K562 (cell line): ENCODE measurements around the gene RBFA. TPM values are rescaled to one million over a fixed set of nuclear protein-coding genes. Genes with fewer than 3 reads are reported as not detected.
"Not testable (repeated sequence)": the region's sequence is repeated elsewhere in the genome, so short reads cannot be mapped to it uniquely, and the experiment has no call there.

Experiments
- ATAC-seq: fragments of 200-7000 bp; cut with Tn5 transposase; 3 replicates; pipeline ENCODE4 v1.9.1; 2020; ENCODE audit warnings: moderate library complexity
- BruUV-seq: library from RNA; stranded (reverse); fragments of 400-500 nt; replicated peaks from 2 replicates; lab custom pipeline; 2021; lab: Mats Ljungman, UMichigan
- CTCF ChIA-PET: fragments of 300-600 bp; formaldehyde crosslinking; extraction: SDS; loops from one replicate; lab custom pipeline; 2021; ENCODE audit warnings: low intra/inter-chr PET ratio; lab: Yijun Ruan, JAX
- POLR2A ChIA-PET: fragments of 300-600, 350-650 bp; sonication (Branson Sonifier 250); formaldehyde crosslinking; extraction: SDS; loops from one replicate; lab custom pipeline; 2021; ENCODE audit warnings: antibody characterized with exemption, inconsistent platforms; lab: Yijun Ruan, JAX
- DNase-seq, 4 experiments: peaks; one replicate each; pipeline versions ENCODE4 v3.0.0 to v3.0.0-alpha.2; 2011 to 2018; ENCODE audit warnings: low spot score in 3 of 4, mixed read lengths in 3 of 4; ENCODE audit errors: extremely low read depth in 1 of 4
- FAIRE-seq: peaks from 2 replicates; lab custom pipeline; 2011; peaks lifted over from hg19 to GRCh38; lab: Jason Lieb, UNC
- H2AFZ ChIP-seq: 2 replicates; pipeline ENCODE4 v1.6.0; 2011; ENCODE audit warnings: low read depth, low read length, control low read depth, inconsistent platforms
- H3K27ac ChIP-seq: fragments of 200-600 bp; 3 replicates; pipeline ENCODE4 v1.8.0; 2011; ENCODE audit warnings: low read depth, mild to moderate bottlenecking, control low read depth, inconsistent platforms, low read length, moderate library complexity, mixed read lengths; ENCODE audit errors: extremely low read depth
- H3K27me3 ChIP-seq, 2 experiments: fragments of 300-600 bp in 1 of 2; 2 replicates in 1 of 2; 3 replicates in 1 of 2; pipeline versions ENCODE4 v1.6.0 to v1.8.0; 2011; ENCODE audit warnings: inconsistent platforms in 2 of 2, low read length in 2 of 2, mild to moderate bottlenecking in 1 of 2, mixed read lengths in 1 of 2, moderate library complexity in 1 of 2; ENCODE audit not compliant: control insufficient read depth in 2 of 2, insufficient read depth in 2 of 2
- H3K36me3 ChIP-seq: fragments of 300-600 bp; 3 replicates; pipeline ENCODE4 v1.8.0; 2011; ENCODE audit warnings: mild to moderate bottlenecking, low read length, inconsistent platforms; ENCODE audit not compliant: control insufficient read depth, insufficient read depth
- H3K4me1 ChIP-seq, 2 experiments: fragments of 200-600 bp in 1 of 2; replicated peaks in 1 of 2; 2 replicates in 1 of 2; 3 replicates in 1 of 2; pipeline versions ENCODE4 v1.5.1 to v1.8.0; 2011; ENCODE audit warnings: inconsistent platforms in 2 of 2, low read length in 2 of 2, mild to moderate bottlenecking in 1 of 2, mixed read lengths in 1 of 2, moderate library complexity in 1 of 2; ENCODE audit not compliant: control insufficient read depth in 2 of 2, insufficient read depth in 2 of 2
- H3K4me2 ChIP-seq: 2 replicates; pipeline ENCODE4 v1.6.1; 2011; ENCODE audit warnings: low read length, control low read depth, inconsistent platforms, mixed read lengths; ENCODE audit not compliant: insufficient read depth
- H3K4me3 ChIP-seq: fragments of 200-600 bp; sonication (generic), shearing (Covaris generic); 2 replicates; pipeline ENCODE4 v1.5.1; 2016; ENCODE audit warnings: control low read depth, inconsistent platforms
- H3K79me2 ChIP-seq: fragments of 200-600 bp; 3 replicates; pipeline ENCODE4 v1.8.0; 2011; ENCODE audit warnings: low read length, inconsistent platforms; ENCODE audit not compliant: control insufficient read depth, insufficient read depth
- H3K9ac ChIP-seq, 2 experiments: 2 replicates each; pipeline versions ENCODE4 v1.6.0 to v1.6.1; 2011; ENCODE audit warnings: low read depth in 2 of 2, low read length in 2 of 2, control low read depth in 1 of 2, inconsistent platforms in 1 of 2, mild to moderate bottlenecking in 1 of 2, mixed read lengths in 1 of 2; ENCODE audit not compliant: insufficient read depth in 1 of 2
- H3K9me1 ChIP-seq: one replicate; pipeline ENCODE4 v1.6.0; 2011; ENCODE audit warnings: inconsistent platforms, mild to moderate bottlenecking, low read length, moderate library complexity; ENCODE audit not compliant: control insufficient read depth, insufficient read depth
- H3K9me3 ChIP-seq: replicated peaks from 2 replicates; pipeline ENCODE4 v1.5.1; 2011; ENCODE audit warnings: low read depth, low read length, inconsistent platforms; ENCODE audit not compliant: control insufficient read depth, insufficient read depth
- H4K20me1 ChIP-seq: replicated peaks from 2 replicates; pipeline ENCODE4 v1.6.1; 2011; ENCODE audit warnings: low read length, inconsistent platforms, mixed read lengths; ENCODE audit not compliant: control insufficient read depth, insufficient read depth
- ARID1B ChIP-seq: fragments of 450-650 bp; IDR thresholded peaks from 2 replicates; pipeline ENCODE4 v1.6.1; 2016; ENCODE audit warnings: antibody characterized with exemption, mild to moderate bottlenecking, inconsistent platforms
- CBFA2T3 ChIP-seq: fragments of 450-650 bp; IDR thresholded peaks from 2 replicates; pipeline ENCODE4 v1.6.1; 2017
- EP300 ChIP-seq: IDR thresholded peaks from 2 replicates; pipeline ENCODE4 v1.6.1; 2012; ENCODE audit warnings: low read length, improper control_type of control experiment
- MTA2 ChIP-seq: fragments of 450-650 bp; IDR thresholded peaks from 2 replicates; pipeline ENCODE4 v1.6.1; 2016; ENCODE audit warnings: low read depth
- NCOR1 ChIP-seq: fragments of 450-650 bp; IDR thresholded peaks from 2 replicates; pipeline ENCODE4 v1.6.1; 2016; ENCODE audit warnings: mild to moderate bottlenecking, moderate library complexity
- SMARCA4 ChIP-seq: fragments of 450-650 bp; IDR thresholded peaks from 2 replicates; pipeline ENCODE4 v1.6.1; 2016
- TAL1 ChIP-seq: fragments of 450-650 bp; IDR thresholded peaks from 2 replicates; pipeline ENCODE4 v1.6.1; 2016; ENCODE audit warnings: mild to moderate bottlenecking
- TCF3 ChIP-seq: sonication (generic); formaldehyde crosslinking; IDR thresholded peaks from 2 replicates; pipeline ENCODE4 v1.4.0; 2020; ENCODE audit warnings: mild to moderate bottlenecking, missing genetic modification reagents
- TEAD4 ChIP-seq, 2 experiments: sonication (generic) in 1 of 2; formaldehyde crosslinking in 1 of 2; IDR thresholded peaks; 2 replicates each; pipeline versions ENCODE4 v1.6.1 to v1.8.0; 2012 to 2022; ENCODE audit warnings: borderline replicate concordance in 1 of 2, inconsistent platforms in 1 of 2, low read length in 1 of 2, mild to moderate bottlenecking in 1 of 2, missing genetic modification reagents in 1 of 2
- WGBS: fragments of 100-300 bp; shearing (Covaris generic); methylation state at CpG from one replicate; pipeline ENCODE4 v1.1.6; 2016; ENCODE audit warnings: low coverage, mixed read lengths; ENCODE audit not compliant: insufficient coverage; ENCODE audit errors: missing lambda C conversion rate; 5-methylcytosine and 5-hydroxymethylcytosine counted together
- in situ Hi-C: fragments of 300-500 bp; cut with MboI; formaldehyde crosslinking; loops from 4 replicates; pipeline ENCODE4 v1.15.0; 2018; ENCODE audit warnings: inconsistent platforms, mixed read lengths
- intact Hi-C: fragments of 100-400 bp; cut with micrococcal nuclease; formaldehyde crosslinking; loops from 2 replicates; pipeline ENCODE4 v1.14.2; 2022
- polyA plus RNA-seq, 8 experiments: library from polyadenylated mRNA; depleted of rRNA in 4 of 8; stranded (reverse) in 5 of 8; unstranded in 3 of 8; fragments of >200 nt; fragmentation: Nextera tagmentation in 2 of 8; fragmentation: Illumina TruSeq in 1 of 8; extraction: Ambion mirVana in 2 of 8; extraction: Trizol in 1 of 8; gene quantifications; 2 replicates each; pipeline versions ENCODE4 v1.2.1 to v1.2.3, GENCODE V29; 2011 to 2014; ENCODE audit warnings: inconsistent platforms in 1 of 8, missing spikeins in 1 of 8
- total RNA-seq, 7 experiments: library from RNA; depleted of rRNA in 6 of 7; stranded (reverse); fragments of >200 nt in 6 of 7; fragmentation: Illumina TruSeq in 2 of 7; extraction: Trizol in 2 of 7; gene quantifications; 2 replicates each; pipeline versions ENCODE4 v1.2.1 to v1.2.3, GENCODE V29; 2011 to 2021; ENCODE audit warnings: low replicate concordance in 1 of 7
- TF ChIP-seq, protein P1 (sequence below): sonication (generic); IDR thresholded peaks from 2 replicates; pipeline ENCODE4 v1.6.1; 2016
- TF ChIP-seq, protein P2 (sequence below): IDR thresholded peaks from 2 replicates; pipeline ENCODE4 v1.6.1; 2012; ENCODE audit warnings: low read depth, low read length, improper control_type of control experiment, borderline replicate concordance

The RBFA gene
- total and polyA plus RNA-seq, 9 of the 15 experiments (the other 6 are each of a cell fraction or from before 2014, with no cell fraction given), result 3.4 to 41.9 (median 25.8) TPM

DNA sequence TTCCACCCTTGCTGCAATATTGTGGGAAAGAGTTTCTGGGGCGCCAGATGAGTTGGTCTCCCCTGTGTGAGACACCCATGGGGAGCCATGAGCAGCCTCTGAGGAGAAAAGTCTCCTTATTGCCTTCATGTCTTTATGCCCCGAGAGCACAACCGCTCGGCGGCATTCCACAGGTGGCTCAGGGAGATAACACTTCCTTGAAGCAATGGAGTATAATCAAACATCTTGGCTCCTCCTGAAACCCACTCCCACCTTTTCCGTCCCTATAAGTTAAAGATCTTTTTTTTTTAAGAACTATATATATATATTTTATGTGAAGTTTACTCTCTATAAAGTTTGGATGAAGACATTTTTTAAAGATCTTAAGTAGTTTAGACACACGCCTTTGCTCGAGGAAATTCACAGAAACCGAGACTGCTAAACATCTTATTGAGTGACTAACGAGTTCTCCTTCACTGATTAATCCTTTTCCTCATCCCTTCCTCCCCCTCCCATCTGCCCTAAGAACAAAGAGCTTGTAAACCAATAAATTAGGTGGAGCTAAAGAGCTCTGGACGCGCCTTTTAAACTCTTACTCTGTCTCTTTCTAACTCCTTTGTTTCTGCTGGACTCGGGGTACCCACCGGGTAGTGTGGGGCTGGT is 22.6 kb upstream of the RBFA start:
- TF ChIP-seq CBFA2T3 (peak; percentile 40), EP300 (peak; percentile 36; the same call in 1 of the 2 replicates), TEAD4 (IDR thresholded peaks at IDR 0.05; ENCODE audit: low read length) (peak; percentile 32; the same call in 1 of the 2 replicates), NCOR1 (peak; percentile 17; the same call in 1 of the 2 replicates), TAL1 (peak; percentile 56; the same call in 1 of the 2 replicates), SMARCA4 (peak; percentile 60), MTA2 (0 out of 2 replicates have a peak, but pooled peaks have one; percentile 10), TCF3 (peak; percentile 59), ARID1B (peak; percentile 80)
- TF ChIP-seq, protein P1, sequence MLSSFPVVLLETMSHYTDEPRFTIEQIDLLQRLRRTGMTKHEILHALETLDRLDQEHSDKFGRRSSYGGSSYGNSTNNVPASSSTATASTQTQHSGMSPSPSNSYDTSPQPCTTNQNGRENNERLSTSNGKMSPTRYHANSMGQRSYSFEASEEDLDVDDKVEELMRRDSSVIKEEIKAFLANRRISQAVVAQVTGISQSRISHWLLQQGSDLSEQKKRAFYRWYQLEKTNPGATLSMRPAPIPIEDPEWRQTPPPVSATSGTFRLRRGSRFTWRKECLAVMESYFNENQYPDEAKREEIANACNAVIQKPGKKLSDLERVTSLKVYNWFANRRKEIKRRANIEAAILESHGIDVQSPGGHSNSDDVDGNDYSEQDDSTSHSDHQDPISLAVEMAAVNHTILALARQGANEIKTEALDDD, result peak; percentile 82
- H3K9me3 ChIP-seq; intact Hi-C loops; H3K9me1 ChIP-seq; H4K20me1 ChIP-seq; BruUV-seq; H3K79me2 ChIP-seq; H3K27me3 ChIP-seq; H3K36me3 ChIP-seq; H3K9ac ChIP-seq; POLR2A ChIA-PET; H3K4me3 ChIP-seq; in situ Hi-C loops; CTCF ChIA-PET; TF ChIP-seq TEAD4 (CRISPR knock-in tag; IDR thresholded peaks at IDR 0.05; ENCODE audit: borderline replicate concordance): not testable (repeated sequence)
- TF ChIP-seq, protein P2, sequence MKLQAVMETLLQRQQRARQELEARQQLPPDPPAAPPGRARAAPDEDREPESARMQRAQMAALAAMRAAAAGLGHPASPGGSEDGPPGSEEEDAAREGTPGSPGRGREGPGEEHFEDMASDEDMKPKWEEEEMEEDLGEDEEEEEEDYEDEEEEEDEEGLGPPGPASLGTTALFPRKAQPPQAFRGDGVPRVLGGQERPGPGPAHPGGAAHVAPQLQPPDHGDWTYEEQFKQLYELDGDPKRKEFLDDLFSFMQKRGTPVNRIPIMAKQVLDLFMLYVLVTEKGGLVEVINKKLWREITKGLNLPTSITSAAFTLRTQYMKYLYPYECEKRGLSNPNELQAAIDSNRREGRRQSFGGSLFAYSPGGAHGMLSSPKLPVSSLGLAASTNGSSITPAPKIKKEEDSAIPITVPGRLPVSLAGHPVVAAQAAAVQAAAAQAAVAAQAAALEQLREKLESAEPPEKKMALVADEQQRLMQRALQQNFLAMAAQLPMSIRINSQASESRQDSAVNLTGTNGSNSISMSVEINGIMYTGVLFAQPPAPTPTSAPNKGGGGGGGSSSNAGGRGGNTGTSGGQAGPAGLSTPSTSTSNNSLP, result 0 out of 2 replicates have a peak, but pooled peaks have one; percentile 29
- peak overlapping the region; percentile 53; the same call in 1 of the 2 replicates for H3K4me2 ChIP-seq
- H3K27ac ChIP-seq, result peak overlapping the region; percentile 65
- ATAC-seq (peak; percentile 76), DNase-seq (peak in 3 of 4 experiments; percentile 12 to 76 (median 19)), FAIRE-seq (peak; percentile 81)
- H3K4me1 ChIP-seq, result peaks cover 8 to 24% of the 10 kb centered on the region in 2 experiments; a peak in 4 of 5 replicates
- 2% methylated on average over 12 of the region's 14 CpGs for WGBS
- H2AFZ ChIP-seq, result peak overlapping the region; percentile 68
